ENCODE measurements around the gene MVK.

Gene MVK

DNA sequence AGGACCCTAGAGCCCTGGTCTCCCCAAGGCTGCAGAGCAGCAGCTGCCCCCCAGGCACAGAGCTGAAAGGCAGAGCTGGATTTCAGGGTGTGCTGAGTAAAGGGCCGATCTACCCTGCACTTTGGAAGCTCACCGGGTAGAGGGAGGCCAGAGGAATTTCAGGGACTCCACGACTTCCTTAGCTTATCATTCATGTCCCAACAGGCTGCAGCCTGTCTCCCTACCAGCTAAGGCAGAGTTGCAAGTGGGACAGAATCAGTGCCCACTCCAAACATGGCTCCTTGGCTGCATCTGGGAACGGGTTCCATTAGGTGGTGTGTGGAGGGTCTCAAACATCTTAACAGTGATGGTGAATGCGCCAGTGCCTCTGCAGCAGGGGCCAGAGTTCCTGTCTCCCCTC, 27.8 kb upstream of the MVK start:
- no peak for DNase-seq (ENCODE audit: low spot score)

DNA sequence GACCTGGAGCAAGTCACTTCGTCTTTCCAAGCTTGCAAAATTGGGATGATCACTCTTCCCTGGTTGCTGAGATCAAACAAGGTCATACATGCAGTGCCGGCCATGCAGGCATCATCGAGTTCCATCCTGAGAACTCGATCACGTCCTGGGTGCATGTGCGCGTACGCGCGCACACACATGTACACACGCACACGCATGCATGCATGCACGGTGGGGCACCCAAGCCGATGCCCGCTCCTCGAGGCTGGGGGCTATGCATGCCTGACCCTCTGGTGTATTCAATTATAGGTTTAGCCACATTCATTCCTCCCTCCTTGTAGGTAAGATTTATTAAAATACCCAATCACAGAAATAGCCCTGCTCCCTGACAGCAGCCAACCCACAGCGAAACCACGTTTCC, 26.3 kb upstream of the MVK start:
- no peak for DNase-seq (ENCODE audit: low spot score)

DNA sequence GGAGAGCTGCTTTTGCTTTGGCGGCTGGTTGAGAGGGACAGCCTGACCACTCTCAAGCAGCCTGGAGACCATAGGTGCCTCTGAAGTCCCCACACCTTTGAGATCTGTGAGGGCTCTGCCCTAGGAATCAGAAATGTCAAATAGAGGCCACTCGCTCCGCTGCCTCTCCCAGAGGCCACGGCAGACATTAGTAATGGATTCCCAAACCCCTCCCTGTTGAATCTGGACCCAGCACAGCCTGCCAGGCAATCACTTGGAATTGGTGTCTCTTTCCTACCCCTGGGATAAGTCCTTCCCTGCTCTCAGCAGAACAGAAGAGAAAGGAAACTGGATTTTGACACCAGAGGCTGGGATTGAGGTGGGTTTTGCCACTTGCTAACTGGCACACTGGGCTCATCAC, 25.3 kb upstream of the MVK start:
- DNase-seq (ENCODE audit: low spot score): no peak

DNA sequence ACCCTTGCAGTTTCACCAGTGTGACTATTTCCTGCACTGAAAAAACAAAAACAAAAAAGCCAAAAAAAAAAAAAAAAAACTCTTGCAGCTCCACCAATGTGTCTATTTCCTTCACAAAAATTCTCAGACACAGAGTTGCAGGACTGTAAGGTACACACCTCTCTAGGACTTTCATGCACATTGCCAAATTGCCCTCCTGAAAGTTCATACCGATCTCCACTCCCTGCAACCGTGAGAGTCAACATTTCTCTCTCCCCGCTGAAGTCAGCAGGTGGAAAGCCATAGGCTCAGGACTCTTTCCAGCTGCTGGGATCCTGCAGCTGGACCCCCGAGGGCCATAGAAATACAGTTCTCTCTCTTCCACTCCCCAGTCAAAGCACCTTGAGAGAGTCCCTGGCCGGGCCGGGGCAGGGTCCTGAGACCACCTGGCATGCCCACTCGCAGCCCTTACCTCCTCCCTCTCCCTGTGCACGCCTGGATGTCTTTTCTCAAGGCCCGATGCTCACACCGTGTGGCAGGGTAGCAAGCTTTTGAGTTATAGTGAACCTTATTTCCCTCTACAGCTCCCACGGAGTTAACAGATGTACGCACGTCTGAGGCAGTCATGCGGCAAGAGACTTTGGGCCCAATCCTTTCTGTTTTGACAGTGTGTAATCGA, 23.9 kb upstream of the MVK start:
- no peak for DNase-seq (ENCODE audit: low spot score)

DNA sequence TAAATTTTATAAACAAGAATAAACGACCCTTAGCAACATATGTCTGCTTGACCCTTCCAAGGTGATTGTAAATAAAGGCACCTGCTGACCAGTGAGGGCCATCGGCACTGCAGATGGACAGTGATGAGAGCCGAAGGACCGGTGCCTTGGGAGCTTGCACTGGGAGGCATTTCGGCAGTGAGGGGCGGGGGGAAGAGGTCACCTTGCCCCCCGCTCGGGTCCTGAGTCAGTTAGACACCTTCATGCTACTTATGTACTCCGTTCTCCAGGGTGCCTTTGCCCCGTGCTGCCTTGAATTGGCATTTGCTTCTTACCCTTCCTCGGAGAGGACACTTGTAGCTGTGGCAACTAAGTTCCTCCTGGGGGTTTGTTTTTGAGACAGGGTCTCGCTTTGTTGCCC, 23.3 kb upstream of the MVK start:
- DNase-seq (ENCODE audit: low spot score): no peak

DNA sequence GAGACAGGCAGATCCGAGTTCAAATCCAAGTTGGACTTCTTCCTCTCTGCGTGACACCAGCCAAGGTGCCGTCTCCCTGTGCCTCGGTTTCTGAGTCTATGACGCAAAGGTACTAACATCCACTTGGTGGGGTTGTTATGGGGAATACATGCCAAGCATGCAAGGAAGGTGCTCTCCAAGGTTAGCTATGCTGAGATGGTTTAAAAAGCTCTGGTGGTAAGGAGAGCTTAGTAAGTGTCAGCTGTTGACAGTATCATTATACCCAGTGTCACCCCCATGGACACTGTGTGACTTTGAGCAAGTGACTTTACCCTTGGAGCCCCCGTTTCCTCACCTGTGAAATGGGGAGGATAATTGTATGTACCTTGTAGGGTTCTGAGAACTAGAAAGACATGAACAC, 22.5 kb upstream of the MVK start:
- DNase-seq (ENCODE audit: low spot score): no peak

DNA sequence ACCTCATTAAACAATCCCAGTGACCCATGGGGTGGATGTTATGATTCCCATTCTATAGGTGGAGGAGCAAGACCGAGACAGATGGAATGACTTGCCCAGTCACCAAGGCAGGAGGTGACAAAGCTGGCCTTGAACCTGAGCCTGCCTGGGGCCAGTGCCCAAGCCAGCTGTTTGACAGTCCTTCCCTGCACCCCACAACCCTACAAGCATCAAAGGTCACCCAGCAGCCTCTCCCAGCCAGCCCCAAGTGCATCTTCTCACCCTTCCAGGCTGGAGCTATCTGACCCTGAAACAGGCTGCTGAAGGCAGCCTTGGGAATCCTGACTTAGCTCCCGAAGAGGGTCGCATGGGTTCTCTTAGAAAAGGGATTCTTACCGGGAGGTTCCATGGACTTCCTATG, 20.6 kb upstream of the MVK start:
- DNase-seq (ENCODE audit: low spot score): no peak

DNA sequence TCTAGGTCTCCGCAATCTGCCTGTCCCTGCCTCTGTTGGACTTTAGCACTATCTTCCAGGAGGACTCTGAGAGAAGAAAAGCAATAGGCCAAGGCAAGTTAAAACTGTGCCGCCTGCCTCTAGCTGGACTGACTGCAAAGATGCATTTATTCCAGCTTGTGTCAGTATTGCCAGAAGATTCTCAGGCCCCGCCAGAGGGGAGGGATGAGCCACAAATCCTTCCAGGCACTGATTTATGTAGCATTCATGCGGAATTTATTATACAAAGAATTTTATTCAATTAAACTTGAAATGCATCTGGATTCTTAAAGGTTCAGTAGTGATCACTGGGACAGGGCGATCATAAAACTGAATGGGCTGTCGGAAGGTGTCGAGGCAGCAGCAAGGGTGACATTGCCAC, 20.1 kb upstream of the MVK start:
- no peak for DNase-seq (ENCODE audit: low spot score)

DNA sequence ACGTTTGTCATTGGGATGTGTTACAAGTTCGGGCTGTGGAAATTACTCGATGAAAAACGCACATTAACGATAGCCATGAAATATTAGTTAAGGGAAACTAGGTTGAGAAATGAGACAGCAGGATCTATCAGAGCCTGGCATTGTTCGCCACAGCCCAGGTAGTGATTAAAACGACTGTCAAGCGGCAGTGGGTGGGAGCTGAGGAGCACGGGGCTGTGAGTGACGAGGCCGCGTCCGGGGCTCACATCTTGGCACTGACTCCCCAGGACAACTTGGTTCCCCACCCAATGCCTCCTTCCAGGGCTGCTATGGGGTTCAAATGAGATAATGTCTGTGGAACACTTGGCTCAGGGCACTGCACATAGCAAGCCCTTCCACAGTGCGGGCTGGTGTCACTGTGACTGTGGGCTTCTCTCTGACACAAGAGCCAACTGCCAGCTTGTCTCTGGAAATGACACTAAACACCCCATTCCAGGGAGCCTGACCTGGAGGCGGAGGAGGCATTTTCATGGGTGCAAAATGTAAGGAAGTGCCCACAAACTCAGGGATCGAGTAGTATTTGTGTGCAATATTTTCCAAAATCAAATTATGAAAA, 19.6 kb upstream of the MVK start:
- no peak for DNase-seq (ENCODE audit: low spot score)

DNA sequence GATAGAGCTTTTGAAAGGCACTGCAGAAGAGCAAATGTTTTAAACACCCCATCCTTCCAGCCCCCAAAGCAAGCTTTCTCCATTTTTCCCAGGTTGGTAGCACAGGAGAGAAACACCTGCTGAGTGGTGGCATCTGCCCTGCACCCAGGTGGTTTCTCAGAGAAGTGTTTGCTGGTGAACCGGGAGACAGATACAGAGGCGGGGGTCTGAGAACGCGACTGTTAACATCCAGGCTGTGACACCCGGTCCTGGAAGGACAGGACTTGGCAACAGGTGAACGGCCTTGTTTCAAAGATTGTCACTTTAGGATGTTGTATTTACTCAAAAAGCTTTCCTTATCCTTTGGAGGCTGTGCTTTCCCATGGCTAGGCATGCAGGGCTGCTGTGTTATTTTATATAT, 18.8 kb upstream of the MVK start:
- DNase-seq (ENCODE audit: low spot score): no peak

DNA sequence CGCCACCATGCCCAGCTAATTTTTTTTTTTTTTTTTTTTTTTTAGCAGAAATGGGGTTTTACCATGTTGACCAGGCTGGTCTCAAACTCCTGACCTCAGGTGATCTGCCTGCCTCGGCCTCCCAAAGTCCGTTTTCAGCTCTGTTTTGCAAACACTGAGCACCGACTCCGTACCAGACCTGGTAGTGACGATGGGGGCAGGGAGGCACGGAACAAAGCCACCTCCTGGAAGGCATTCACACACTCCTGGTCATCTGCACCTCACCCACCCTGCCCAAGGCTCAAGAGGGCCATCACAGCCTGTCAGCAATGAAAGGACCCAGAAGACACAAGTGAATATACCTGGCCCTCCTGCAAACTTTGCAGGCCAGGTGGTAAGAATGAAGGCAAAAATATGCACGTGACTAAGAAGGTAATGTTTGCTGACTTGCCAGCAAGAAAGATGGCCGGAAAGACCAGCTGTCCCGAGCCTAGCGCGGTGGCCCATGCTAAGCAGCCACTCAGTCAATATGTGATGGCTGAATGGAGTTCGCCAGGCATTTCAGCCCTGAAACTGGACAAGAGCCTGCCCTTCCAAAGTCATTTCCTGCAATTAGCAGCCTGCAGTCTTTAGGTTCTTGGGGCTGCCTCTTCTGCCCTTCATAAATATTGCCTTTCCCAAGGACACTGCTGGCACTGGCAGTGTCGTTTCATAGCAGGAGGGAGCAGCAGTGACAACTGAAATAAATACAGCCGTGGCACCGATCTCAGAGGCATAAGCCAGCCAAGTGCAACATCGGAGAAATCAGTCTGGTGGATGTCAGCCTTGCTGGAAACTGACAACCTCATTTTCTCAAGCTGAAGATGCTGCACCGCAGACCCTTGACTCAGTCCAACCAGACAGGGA, 17.9 kb upstream of the MVK start:
- no peak for DNase-seq (ENCODE audit: low spot score)

DNA sequence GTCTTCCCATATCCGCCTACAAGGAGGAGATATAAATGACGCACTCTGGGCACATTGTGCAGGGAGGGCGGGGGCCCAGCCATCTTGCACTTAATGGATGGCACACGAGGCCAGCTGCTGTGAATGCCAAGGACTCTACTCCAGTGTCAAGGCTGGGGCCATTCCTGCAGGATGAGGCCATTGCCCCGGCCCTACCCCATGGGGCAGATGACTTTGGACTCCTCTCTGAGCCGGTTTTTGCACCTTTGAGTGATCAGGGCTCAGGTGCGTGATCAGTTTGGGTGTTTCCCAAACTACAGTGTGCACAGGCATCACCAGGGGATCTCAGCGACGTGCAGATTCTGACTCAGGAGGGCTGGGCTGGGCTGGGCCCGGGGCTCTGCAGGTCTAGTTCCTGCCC, 16.4 kb upstream of the MVK start:
- DNase-seq (ENCODE audit: low spot score): no peak

DNA sequence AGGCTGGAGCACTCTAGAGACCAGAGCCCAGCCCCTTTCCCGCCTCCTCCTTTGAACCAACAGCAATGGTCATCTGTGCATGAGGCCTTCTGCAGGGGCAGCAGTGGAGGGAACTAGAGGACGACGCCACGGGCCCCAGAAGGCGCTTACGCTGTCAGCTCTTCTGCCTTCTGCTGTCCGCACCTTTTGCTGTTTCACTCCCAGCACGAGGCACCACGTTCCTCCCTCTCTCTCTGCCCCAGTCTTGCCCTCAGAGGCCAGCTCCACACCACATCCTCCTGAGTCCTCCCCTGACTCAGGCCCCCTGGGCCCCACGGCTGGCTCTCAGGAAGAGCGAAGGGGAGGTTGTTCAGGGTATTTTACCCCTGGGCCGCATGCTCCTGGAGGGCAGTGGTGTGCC, 15.8 kb upstream of the MVK start:
- DNase-seq (ENCODE audit: low spot score): no peak

DNA sequence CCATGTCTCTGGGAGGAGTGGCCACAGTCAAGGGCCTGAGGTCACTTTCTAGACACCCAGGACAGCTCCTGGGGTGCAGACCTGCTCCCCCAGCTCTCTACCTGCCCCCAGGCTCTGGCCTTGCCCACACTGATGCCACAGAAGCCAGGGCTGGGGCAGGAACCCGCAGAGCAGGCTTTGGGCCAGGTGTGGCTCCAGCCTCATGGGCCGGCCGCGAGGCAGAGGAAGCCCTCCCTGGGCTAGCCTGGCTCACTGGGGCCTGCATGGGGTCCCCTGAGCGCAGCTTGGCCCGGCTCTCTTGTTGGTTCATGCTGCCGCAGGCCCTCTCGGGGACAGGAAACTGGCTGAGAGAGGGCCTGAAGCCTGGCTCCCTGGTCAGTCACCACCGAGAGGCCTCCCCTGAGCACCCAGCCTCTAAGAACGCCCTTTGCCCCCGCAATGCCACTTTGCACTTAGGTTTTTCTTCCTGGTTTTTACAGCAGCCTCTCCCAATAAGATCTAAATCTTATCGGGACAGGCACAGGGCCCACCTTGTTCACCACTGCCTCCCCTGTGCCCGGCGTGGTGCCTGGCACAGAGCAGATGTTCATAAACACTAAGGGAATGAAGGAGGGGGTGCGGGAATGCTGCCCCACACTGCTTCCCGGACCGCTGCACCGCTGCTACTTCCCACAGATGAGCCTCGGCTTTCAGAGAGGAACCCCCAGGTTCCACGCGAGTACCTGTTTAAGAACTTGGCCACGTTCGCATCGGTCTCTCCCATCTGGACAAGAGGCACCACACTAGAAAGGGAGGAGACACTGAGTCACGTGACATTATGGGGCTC, 15.0 kb upstream of the MVK start:
- no peak for DNase-seq (ENCODE audit: low spot score)

DNA sequence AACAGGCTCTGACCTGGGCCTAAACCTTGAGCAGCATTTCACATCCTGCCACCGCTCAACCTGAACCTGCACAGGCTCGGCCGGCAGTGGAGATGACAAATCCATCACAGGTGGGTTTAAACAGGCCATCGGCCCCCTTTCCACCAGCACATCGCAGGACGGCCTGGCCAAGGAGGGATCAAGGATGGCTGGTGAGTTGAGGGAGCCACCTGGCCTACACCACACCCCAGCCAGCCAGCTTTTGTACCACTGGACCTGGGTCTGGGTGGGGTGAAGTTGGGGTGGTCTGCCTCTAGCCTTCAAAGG, 14.4 kb upstream of the MVK start:
- no peak for DNase-seq (ENCODE audit: low spot score)

DNA sequence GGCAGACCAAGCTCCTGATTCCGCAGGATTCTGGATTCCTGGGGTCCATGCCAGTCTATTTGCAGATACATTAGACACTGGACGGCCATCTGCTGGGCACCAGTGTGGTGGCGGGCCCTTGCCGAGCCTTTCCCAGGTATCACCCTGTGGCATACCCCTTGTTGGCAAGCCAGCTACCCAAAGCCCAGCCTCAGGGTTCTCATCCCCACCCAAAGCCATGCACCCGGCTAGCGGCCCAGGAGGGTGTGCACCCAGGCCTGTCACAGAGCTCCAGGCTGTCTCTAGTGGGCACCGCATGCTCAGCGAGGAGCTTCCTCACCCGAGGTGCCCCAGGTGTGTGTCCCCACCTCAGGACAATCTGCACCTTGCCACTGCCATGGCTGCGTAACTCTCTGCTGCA, 14.0 kb upstream of the MVK start:
- DNase-seq (ENCODE audit: low spot score): no peak

DNA sequence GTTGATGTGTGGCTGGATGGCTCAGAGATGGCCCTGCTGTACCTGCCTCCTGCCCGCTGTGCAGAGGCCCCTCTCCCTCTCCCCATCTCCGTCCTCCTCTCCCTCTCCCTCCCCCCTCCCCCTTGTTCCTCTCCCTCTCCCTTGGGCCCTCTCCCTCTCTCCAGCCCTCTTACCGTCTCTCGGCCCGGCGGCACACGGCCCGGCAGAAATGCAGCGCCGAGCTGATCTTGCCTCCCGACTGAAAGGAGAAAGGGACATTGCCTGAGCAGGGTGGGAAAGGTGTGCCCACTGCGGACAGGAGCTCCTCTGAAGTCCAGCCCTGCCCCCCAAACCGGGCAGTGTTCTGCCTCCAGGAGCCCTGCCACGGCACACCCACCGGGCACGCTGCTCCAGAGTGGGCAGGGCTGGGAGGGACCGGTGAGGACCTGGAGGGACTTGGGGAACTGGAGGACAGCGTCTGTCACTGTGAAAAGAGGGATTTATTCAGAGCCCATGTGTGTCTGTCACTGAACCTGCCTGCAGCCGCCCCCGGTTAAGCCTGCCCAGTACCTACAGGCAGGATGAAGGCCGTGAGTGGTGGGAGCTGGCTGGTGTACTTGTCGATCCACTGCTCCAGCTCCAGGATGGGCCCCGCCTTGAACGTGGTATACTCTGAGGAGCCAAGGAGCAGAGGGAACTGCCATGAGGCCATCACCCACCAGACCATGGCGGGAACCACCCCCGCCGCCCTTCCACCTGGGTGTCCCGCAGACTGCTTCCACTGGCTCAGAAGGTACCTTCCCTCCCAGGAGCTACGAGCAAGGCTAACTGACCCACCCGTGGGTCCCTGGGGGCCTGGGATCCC, 12.5 kb upstream of the MVK start:
- no peak for DNase-seq (ENCODE audit: low spot score)

DNA sequence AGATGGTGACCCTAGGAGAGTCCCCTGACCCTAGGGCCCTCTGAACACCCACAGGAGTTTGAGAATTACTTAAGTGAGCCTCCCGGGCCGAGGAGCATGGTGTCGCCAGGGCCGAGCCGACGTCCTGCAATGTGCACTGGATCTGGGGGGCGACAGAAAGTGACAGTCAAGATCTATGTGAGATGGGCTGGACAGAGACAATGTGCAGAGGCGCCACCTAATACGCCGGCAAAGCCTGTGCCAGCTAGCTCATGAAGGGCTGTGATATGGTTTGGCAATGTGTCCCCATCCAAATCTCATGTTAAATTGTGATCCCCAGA, 11.9 kb upstream of the MVK start:
- no peak for DNase-seq (ENCODE audit: low spot score)

DNA sequence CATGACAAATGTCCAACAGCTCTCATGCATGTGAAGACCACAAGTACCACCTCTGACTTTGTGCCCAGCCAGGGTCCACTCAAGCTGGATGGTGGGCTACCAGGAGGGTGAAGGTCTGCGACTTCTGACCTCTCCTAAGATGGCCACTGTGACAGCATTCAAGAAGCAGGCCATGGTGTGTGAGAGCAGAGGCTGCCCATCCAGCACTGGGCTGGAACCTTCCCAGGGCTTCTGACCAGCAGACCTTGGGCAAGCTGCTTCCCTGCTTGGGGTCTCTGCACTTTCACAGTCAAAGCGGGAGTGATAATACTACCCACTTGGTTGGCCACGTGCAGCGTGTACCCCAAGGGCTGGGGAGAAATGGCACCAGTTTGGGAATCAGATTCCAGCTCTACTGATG, 10.7 kb upstream of the MVK start:
- DNase-seq (ENCODE audit: low spot score): no peak

DNA sequence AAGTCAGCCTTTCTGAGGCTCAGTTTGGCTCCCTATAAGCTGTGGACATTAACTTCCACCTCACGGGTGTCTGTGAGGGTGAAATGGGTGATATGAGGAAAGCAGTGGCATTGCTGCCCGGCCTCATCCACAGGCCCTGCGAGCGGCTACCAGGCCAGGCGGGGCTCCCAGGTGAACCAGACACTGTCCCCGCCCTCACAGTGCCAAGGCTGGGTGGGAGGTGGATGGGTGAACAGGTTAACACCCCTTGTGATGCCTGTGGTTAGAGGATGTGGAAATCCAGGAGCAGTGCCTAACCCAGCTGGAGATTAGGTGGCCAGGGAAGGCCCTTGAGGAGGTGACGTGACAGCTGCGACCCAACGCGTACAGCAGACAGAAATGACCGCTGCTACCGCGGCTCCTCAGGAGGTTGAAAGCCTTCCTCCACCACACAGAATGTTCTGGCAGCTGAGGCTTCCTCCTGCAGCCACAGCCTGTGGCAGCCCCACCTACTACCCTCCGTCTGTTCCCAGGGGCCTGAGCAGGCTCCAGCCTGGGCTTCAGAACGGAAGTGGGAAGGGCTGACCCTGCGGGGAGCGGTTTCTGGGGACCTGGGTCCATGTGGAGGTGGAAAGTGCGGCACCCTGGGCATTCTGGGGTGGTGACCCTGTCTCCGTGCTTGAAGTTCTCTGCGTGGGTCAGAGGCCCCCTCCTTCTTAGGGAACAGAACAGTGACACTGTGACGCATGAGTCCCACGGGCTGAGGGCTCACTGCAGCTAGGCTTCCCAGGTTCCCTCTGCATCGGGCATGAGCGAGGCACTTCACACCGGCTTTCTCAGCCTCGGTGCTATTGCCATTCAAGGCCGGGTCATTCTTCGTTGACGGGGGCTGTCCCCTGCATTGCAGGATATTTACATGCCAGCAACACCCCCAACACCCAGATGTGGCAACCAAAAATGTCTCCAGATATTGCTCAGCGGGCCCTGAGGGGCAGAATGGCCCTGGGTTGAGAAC, 10.0 kb upstream of the MVK start:
- no peak for DNase-seq (ENCODE audit: low spot score)

DNA sequence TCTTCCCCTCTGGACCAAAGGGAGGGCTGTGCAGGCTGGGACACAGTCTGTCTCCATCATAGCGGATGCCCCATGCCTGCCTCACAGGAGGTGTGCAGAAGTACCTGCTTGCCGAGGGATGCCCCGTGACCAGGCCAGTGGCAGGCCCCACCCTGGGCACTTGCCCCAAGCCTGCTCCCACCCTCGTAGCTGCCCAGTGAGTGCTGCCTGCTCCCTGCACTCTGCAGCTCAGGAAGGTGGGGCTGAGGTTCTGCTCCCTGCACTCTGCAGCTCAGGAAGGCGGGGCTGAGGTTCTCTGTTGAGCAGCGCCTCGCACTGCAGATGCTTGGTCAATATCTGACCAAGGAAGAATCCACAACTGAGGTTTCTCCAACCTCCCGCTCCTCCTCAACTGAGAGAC, 7.2 kb upstream of the MVK start:
- DNase-seq (ENCODE audit: low spot score): no peak

All from HuH-7.5 (cell line).